Choroid plexus epithelial cell (primary cell): ENCODE measurements around the gene ZDHHC17.
"Not testable (repeated sequence)": the region's sequence is repeated elsewhere in the genome, so short reads cannot be mapped to it uniquely, and the experiment has no call there.

ENCODE experiments used
- DNase-seq: peaks from one replicate; pipeline ENCODE4 v3.0.0-alpha.2; 2010; ENCODE audit warnings: low read depth
- H3K4me3 ChIP-seq: 2 replicates; pipeline ENCODE4 v1.5.1; 2011; ENCODE audit warnings: low read depth, mild to moderate bottlenecking, control low read depth, low read length, moderate library complexity
- TF ChIP-seq, protein P1 (sequence below): conservative IDR thresholded peaks from 2 replicates; pipeline ENCODE4 v1.5.1; 2011; ENCODE audit warnings: low read depth, mild to moderate bottlenecking, control low read depth, inconsistent platforms, low read length, moderate library complexity

ZDHHC17 gene

DNA sequence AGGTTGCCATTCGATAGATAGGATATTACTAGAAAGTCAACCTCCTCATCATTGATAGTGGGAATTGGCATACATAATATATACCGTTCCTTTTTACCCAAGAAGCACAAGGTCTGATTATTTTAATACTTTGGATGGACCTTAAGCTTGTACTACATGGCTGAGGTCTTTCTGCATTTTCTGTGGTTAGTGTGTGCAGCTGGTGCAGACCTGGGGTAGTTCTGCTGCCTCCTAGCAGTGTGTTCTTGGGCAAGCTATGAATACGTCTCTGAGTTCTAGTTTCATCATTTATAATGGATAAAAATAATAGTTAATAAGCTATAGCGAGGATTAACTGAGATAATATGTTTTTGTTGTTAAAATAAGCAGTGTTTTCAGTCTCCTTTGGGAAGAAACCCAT, 2.2 kb downstream of the ZDHHC17 start:
- no peak overlapping the region for H3K4me3 ChIP-seq
- TF ChIP-seq, protein P1, sequence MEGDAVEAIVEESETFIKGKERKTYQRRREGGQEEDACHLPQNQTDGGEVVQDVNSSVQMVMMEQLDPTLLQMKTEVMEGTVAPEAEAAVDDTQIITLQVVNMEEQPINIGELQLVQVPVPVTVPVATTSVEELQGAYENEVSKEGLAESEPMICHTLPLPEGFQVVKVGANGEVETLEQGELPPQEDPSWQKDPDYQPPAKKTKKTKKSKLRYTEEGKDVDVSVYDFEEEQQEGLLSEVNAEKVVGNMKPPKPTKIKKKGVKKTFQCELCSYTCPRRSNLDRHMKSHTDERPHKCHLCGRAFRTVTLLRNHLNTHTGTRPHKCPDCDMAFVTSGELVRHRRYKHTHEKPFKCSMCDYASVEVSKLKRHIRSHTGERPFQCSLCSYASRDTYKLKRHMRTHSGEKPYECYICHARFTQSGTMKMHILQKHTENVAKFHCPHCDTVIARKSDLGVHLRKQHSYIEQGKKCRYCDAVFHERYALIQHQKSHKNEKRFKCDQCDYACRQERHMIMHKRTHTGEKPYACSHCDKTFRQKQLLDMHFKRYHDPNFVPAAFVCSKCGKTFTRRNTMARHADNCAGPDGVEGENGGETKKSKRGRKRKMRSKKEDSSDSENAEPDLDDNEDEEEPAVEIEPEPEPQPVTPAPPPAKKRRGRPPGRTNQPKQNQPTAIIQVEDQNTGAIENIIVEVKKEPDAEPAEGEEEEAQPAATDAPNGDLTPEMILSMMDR = no peak
- DNase-seq = no peak

DNA sequence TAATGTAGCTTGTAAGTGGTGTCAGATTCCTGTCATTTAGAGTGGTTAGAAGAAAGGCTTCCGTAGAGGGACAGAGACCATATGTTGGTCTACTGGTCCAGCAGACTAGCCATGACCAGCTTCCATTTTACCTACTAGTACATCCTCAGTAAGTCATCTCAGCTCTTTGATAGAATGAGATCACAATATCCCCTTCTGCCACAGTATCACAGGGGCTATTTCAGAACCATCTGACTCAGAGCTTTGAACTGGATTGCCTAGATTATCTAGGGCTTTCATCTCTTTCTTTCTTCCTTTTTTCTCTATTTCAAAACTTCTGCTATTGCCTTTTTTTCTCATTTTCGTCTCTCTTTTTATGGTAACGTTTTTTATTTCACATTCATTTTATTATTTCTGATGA, 4.7 kb downstream of the ZDHHC17 start:
- no peak overlapping the region for H3K4me3 ChIP-seq
- TF ChIP-seq, protein P1 = no peak
- no peak for DNase-seq

DNA sequence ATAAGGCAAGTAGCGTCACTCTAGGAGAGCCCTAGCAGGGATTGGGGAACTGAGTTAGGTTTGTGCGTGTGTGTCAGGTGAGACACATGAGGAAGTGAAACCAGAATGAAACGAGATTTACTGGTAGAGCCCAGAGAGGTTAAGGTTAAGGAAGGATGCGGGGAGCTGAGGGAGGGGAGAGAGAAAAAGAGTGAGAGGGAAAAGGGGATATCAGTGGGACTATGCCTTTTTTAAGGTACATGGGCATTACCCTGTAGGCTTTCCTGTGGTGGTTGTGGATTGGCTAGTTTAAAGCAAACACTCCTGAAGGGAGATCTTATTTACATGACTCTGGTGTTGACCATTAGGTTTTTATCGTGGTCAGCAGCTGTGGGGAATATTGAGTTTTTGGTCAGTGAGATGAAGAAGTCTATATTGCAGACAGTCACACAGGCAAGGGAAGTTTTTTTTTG, 13.9 kb downstream of the ZDHHC17 start:
- no peak for DNase-seq
- H3K4me3 ChIP-seq = no peak overlapping the region
- TF ChIP-seq, protein P1 = no peak

DNA sequence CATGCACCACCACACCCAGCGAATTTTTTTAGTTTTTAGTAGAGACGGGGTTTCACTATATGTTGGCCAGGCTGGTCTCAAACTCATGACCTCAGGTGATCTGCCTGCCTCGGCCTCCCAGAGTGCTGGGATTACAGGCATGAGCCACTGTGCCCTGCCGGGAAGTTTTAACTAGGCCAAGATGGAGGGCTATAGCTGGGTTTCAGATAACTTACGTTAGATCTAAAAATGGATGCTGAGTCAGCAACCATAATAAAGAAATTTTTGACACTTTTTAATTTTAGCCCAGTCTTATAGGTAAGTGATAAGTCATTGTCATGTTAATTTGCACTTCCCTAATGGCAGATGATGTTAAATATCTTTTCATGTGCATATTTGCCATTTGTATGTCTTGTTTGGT, 14.4 kb downstream of the ZDHHC17 start:
- no peak for DNase-seq
- TF ChIP-seq, protein P1 = no peak
- H3K4me3 ChIP-seq = no peak overlapping the region

DNA sequence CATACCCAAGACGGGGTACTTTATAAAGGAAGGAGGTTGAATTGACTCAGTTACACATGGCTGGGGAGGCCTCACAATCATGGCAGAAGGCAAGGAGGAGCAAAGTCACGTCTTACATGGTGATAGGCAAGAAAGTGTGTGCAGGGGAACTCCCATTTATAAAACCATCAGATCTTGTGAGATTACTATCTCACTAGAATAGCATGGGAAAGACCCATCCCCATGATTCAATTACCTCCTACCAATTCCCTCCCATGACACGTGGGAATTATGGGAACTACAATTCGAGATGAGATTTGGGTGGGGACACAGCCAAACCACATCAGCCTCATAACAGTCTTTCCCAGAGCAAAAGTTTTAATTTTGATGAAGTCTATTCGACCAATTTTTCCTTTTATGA, 15.4 kb downstream of the ZDHHC17 start:
- DNase-seq, H3K4me3 ChIP-seq: not testable (repeated sequence)

DNA sequence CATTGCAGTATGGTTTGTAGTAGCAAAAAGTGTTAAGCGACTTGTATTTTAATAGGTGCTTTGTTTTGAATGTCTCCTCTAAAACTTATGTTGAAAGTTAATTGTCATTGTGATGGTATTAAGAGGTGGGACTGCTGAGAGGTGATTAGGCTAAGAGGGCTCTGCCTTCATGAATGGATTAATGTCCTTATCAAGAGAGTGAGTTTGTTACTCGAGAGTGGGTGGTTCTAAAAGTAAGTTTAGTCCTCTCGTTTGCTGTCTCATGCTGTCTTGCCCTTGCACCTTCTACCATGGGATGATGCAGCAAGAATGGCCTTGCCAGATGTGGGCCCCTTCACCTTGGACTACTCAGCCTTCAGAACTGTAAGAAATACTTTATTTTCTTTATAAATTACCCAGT, 17.4 kb downstream of the ZDHHC17 start:
- TF ChIP-seq, protein P1 = no peak
- no peak overlapping the region for H3K4me3 ChIP-seq
- DNase-seq = peak; percentile 31

DNA sequence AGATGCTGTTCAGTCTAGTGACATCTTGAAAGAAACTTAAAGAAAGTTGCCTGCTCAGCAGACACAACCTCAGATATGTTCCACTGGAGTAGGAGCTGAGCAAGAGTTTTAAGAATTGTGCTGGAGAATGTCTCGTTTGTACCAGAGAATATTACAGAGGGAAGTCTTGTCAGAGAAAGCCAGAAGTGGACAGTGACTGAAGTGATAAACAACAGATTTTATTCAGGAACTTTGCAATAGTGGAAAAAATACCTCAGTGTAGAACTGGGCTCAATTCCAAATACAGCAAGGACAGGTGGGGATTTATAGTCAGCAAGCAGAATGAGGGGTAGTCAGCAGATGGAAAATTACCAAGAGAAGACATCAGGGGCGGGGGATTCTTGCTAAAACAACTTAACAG, 18.6 kb downstream of the ZDHHC17 start:
- no peak overlapping the region for H3K4me3 ChIP-seq
- peak; percentile 41 for DNase-seq
- TF ChIP-seq, protein P1 = no peak
